OCI-LY3 (cell line): ENCODE measurements around the gene CEP104.
A peak's percentile ranks its signal among the peaks of the same experiment; 100 is the strongest.

Source experiments
- H2AFZ ChIP-seq: fragments of 200-600, 300-600 bp; shearing (Covaris generic); 2 replicates; pipeline ENCODE4 v1.6.0; 2014; ENCODE audit warnings: antibody characterized with exemption, low read depth, low read length
- H3K27ac ChIP-seq: fragments of 200-600, 300-600 bp; sonication (generic); 2 replicates; pipeline ENCODE4 v1.5.1; 2014; ENCODE audit warnings: mild to moderate bottlenecking, low read length, moderate library complexity, mixed read lengths
- H3K27me3 ChIP-seq: fragments of 200-600, 300-600 bp; sonication (generic); 2 replicates; pipeline ENCODE4 v1.6.1; 2014; ENCODE audit warnings: low read depth, low read length, mixed read lengths
- H3K36me3 ChIP-seq: fragments of 200-600, 300-600 bp; sonication (generic); replicated peaks from 2 replicates; pipeline ENCODE3; 2014; ENCODE audit warnings: low read depth, low read length, mixed read lengths
- H3K4me1 ChIP-seq: fragments of 300-600, 200-600 bp; sonication (generic); 2 replicates; pipeline ENCODE4 v1.6.1; 2014; ENCODE audit warnings: low read length, mixed read lengths
- H3K4me2 ChIP-seq: fragments of 200-600, 300-600 bp; sonication (generic); 2 replicates; pipeline ENCODE4 v1.6.1; 2014; ENCODE audit warnings: low read length, mixed read lengths
- H3K4me3 ChIP-seq: fragments of 300-600, 200-600 bp; sonication (generic); 2 replicates; pipeline ENCODE4 v1.5.1; 2014; ENCODE audit warnings: antibody characterized with exemption, mild to moderate bottlenecking, low read length, moderate library complexity
- H3K79me2 ChIP-seq: fragments of 300-600, 200-600 bp; shearing (Covaris generic); 2 replicates; pipeline ENCODE4 v1.6.1; 2014; ENCODE audit warnings: mild to moderate bottlenecking, low read length, mixed read lengths
- H3K9ac ChIP-seq: fragments of 300-600, 200-600 bp; shearing (Covaris generic); 2 replicates; pipeline ENCODE4 v1.6.0; 2014; ENCODE audit warnings: mild to moderate bottlenecking, low read length, moderate library complexity
- H3K9me3 ChIP-seq: fragments of 200-600, 300-600 bp; shearing (Covaris generic); 2 replicates; pipeline ENCODE4 v1.6.1; 2014; ENCODE audit warnings: low read length, mixed read lengths; ENCODE audit not compliant: insufficient read depth
- H4K20me1 ChIP-seq: fragments of 200-600, 300-600 bp; sonication (generic); 2 replicates; pipeline ENCODE4 v1.6.1; 2016; ENCODE audit warnings: low read length, mixed read lengths; ENCODE audit not compliant: insufficient read depth
- EZH2phosphoT487 ChIP-seq: fragments of 200-600 bp; shearing (Covaris generic); IDR thresholded peaks from 2 replicates; pipeline ENCODE4 v1.6.1; 2018; ENCODE audit warnings: antibody characterized with exemption, mixed run types, low read depth
- TF ChIP-seq, protein P1 (sequence below): fragments of 200-600, 300-600 bp; sonication (generic); IDR thresholded peaks from 2 replicates; pipeline ENCODE4 v1.5.1; 2014; ENCODE audit warnings: antibody characterized with exemption, low read length, low read depth

The CEP104 gene

DNA sequence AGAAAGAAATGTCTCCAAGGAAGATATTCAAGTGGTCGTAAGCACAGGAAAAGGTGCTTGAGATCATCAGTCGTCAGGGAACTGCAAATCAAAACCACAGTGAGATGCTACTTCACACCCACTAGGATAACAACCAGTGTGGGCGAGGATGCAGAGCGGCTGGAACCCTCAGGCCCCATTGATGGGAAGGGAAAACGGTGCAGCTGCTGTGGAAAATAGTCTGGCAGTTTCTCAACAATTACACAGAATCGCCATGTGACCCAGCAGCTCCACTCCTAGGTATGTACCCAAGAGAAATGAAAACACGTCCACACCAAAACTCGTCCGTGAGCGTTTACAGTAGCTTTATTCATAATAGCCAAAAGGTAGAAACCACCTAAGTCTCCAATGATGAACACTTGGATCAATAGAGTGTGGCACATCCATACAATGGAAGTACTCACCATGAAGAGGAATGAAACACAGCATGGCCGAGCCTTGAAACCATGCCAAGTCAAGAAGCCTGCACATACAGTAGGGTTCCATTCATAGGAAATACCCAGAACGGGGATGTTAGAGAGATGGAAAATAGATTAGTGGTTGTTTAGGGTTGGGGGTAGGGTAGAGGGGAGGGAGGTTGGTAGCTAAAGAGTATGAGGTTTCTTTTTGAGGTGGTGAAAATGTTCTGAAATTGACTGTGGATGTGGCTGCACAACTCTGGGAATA, 6.4 kb upstream of the CEP104 start:
- Histone ChIP-seq H3K9me3 (no peaks in the 10 kb centered on the region), H3K27ac (no peak overlapping the region), H3K9ac (no peak overlapping the region), H4K20me1 (no peaks in the 10 kb centered on the region), H3K36me3 (peaks cover 1% of the 10 kb centered on the region), H3K4me3 (no peak overlapping the region), H3K27me3 (no peaks in the 10 kb centered on the region), H3K4me2 (no peak overlapping the region), H3K79me2 (peaks cover 14% of the 10 kb centered on the region), H2AFZ (no peak overlapping the region), H3K4me1 (peaks cover 2% of the 10 kb centered on the region)
- TF ChIP-seq, protein P1, sequence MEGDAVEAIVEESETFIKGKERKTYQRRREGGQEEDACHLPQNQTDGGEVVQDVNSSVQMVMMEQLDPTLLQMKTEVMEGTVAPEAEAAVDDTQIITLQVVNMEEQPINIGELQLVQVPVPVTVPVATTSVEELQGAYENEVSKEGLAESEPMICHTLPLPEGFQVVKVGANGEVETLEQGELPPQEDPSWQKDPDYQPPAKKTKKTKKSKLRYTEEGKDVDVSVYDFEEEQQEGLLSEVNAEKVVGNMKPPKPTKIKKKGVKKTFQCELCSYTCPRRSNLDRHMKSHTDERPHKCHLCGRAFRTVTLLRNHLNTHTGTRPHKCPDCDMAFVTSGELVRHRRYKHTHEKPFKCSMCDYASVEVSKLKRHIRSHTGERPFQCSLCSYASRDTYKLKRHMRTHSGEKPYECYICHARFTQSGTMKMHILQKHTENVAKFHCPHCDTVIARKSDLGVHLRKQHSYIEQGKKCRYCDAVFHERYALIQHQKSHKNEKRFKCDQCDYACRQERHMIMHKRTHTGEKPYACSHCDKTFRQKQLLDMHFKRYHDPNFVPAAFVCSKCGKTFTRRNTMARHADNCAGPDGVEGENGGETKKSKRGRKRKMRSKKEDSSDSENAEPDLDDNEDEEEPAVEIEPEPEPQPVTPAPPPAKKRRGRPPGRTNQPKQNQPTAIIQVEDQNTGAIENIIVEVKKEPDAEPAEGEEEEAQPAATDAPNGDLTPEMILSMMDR = no peak
- no peak for TF ChIP-seq EZH2phosphoT487

DNA sequence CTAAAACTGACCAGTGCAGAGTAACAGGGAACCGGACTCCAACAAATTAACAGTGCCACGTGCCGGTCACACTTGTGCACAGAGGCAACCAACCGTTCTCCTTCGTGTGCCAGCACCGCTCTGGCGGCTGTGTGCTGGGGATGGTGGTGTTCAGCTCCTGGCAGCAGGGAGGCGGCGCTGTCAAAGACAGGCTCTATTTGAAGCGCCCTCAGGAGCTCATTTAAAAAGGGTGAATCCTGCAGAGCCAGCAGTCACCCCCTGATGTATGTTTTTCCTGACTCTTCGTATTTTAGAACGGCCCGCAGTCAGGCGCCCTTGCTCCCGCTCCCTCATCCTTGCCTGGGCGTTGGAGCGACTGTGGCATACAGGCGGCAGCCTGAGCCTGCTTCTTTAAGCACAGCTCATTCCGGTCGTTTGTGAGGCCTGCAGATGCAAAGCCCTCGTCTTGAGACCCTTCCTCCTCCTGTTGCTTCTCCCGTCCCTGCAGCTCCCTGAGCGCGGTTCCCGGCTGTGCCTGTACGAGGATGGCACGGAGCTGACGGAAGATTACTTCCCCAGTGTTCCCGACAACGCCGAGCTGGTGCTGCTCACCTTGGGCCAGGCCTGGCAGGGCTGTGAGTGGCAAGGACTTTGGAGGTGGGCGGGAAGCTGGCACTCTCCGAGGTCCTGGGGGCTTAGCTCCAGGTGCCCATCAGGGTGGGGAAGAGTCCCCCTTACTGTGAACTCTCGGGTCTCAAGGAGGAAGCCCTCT, 1.4 kb upstream of the CEP104 start:
- peak overlapping the region; percentile 67; the same call in 1 of the 2 replicates for H3K9ac ChIP-seq
- H3K4me3 ChIP-seq = peak overlapping the region; percentile 97
- H3K79me2 ChIP-seq = peaks cover 47% of the 10 kb centered on the region
- H2AFZ ChIP-seq = no peak overlapping the region
- TF ChIP-seq, protein P1 = no peak
- TF ChIP-seq EZH2phosphoT487 = no peak
- H3K9me3 ChIP-seq = no peaks in the 10 kb centered on the region
- no peaks in the 10 kb centered on the region for H3K27me3 ChIP-seq
- peaks cover 8% of the 10 kb centered on the region; the same call in 1 of the 2 replicates for H4K20me1 ChIP-seq
- H3K4me1 ChIP-seq = peaks cover 16% of the 10 kb centered on the region
- no peak overlapping the region for H3K27ac ChIP-seq
- peak overlapping the region; percentile 87 for H3K4me2 ChIP-seq
- H3K36me3 ChIP-seq = no peaks in the 10 kb centered on the region

DNA sequence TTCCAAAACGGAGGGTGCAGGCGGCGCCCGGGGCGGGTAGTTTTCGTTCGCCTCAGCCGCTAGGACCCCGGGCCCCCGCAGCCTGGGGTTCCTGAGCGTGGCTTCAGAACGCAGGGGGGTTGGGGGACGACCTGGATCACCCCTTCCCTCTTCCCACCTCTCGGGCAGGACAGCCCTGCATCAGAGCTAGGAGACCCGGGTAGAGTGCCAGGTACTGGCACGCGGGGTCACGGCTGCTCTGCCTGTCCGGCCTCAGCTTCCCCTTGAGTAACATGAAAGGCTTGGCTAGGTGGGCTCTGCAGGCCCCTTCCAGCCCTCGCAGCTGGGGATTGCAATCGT, 749 bp upstream of the CEP104 start:
- peak overlapping the region; percentile 51; the same call in 1 of the 2 replicates for H3K27ac ChIP-seq

More for the DNA sequence above, 749 bp upstream of the CEP104 start:
- H3K79me2 ChIP-seq = peaks cover 47% of the 10 kb centered on the region
- H3K27me3 ChIP-seq = no peaks in the 10 kb centered on the region
- H3K36me3 ChIP-seq = no peaks in the 10 kb centered on the region
- H3K4me2 ChIP-seq = peak overlapping the region; percentile 87
- peaks cover 8% of the 10 kb centered on the region; the same call in 1 of the 2 replicates for H4K20me1 ChIP-seq
- peak overlapping the region; percentile 67 for H3K9ac ChIP-seq
- peaks cover 16% of the 10 kb centered on the region for H3K4me1 ChIP-seq
- peak overlapping the region; percentile 97 for H3K4me3 ChIP-seq
- TF ChIP-seq, protein P1 = no peak
- no peak for TF ChIP-seq EZH2phosphoT487
- peak overlapping the region; percentile 90 for H2AFZ ChIP-seq
- H3K9me3 ChIP-seq = no peaks in the 10 kb centered on the region
